GM12878 (cell line): Measurements from ENCODE around the gene PRAF2. TPM values are rescaled to one million over a fixed set of nuclear protein-coding genes. Genes with fewer than 3 reads are reported as not detected.

Source experiments
- ATAC-seq: fragments of 200-7000 bp; cut with Tn5 transposase; 3 replicates; pipeline ENCODE4 v1.9.1; 2020; ENCODE audit warnings: mild to moderate bottlenecking, moderate library complexity
- BruUV-seq: library from RNA; stranded (reverse); fragments of 400-500 nt; replicated peaks from 2 replicates; lab custom pipeline; 2021; lab: Mats Ljungman, UMichigan
- CTCF ChIA-PET: fragments of 300-600 bp; sonication (Branson Sonifier 250); formaldehyde crosslinking; extraction: SDS; loops from one replicate; lab custom pipeline; 2021; ENCODE audit warnings: inconsistent platforms; lab: Yijun Ruan, JAX
- POLR2A ChIA-PET: fragments of 350-600 bp; formaldehyde crosslinking; extraction: SDS; loops from one replicate; lab custom pipeline; 2021; ENCODE audit warnings: inconsistent platforms; lab: Charles Lee
- RAD21 ChIA-PET: fragments of 300-600 bp; sonication (Branson Sonifier 250); formaldehyde crosslinking; loops from one replicate; lab custom pipeline; 2023; ENCODE audit warnings: antibody characterized with exemption; ENCODE audit not compliant: unreplicated experiment; lab: Charles Lee
- SMC1A ChIA-PET: fragments of 300-600 bp; sonication (Branson Sonifier 250); formaldehyde crosslinking; loops from one replicate; lab custom pipeline; 2023; ENCODE audit not compliant: unreplicated experiment, uncharacterized antibody; lab: Charles Lee
- DNase-seq: peaks from one replicate; pipeline ENCODE4 v3.0.0-alpha.2; 2011; ENCODE audit warnings: low read depth, low spot score
- FAIRE-seq: peaks from 3 replicates; lab custom pipeline; 2011; peaks lifted over from hg19 to GRCh38; lab: Jason Lieb, UNC
- H2AFZ ChIP-seq: 2 replicates; pipeline ENCODE4 v1.6.0; 2011; ENCODE audit warnings: low read depth, low read length, control low read depth; ENCODE audit not compliant: control insufficient read depth
- H3K27ac ChIP-seq: 2 replicates; pipeline ENCODE4 v1.5.1; 2011; ENCODE audit warnings: control low read depth; ENCODE audit not compliant: control insufficient read depth, insufficient read depth
- H3K27me3 ChIP-seq, 2 experiments: replicated peaks in 1 of 2; 2 replicates each; pipeline versions ENCODE4 v1.6.0 to v1.6.1; 2011; ENCODE audit warnings: low read length in 1 of 2; ENCODE audit not compliant: control insufficient read depth in 2 of 2, insufficient read depth in 2 of 2
- H3K36me3 ChIP-seq, 2 experiments: 2 replicates each; pipeline ENCODE4 v1.5.1; 2011; ENCODE audit warnings: low read length in 1 of 2; ENCODE audit not compliant: control insufficient read depth in 2 of 2, insufficient read depth in 2 of 2
- H3K4me1 ChIP-seq: 2 replicates; pipeline ENCODE4 v1.6.1; 2011; ENCODE audit warnings: mild to moderate bottlenecking, low read length, moderate library complexity, mixed read lengths; ENCODE audit not compliant: control insufficient read depth, insufficient read depth
- H3K4me2 ChIP-seq: 2 replicates; pipeline ENCODE4 v1.6.0; 2011; ENCODE audit warnings: control low read depth; ENCODE audit not compliant: control insufficient read depth, insufficient read depth
- H3K4me3 ChIP-seq: fragments of 200-600 bp; sonication (generic); 2 replicates; pipeline ENCODE4 v1.5.1; 2016
- H3K79me2 ChIP-seq: 2 replicates; pipeline ENCODE4 v1.6.0; 2011; ENCODE audit warnings: low read length; ENCODE audit not compliant: control insufficient read depth, insufficient read depth
- H3K9ac ChIP-seq: 2 replicates; pipeline ENCODE4 v1.8.0; 2011; ENCODE audit warnings: low read length, control low read depth, mixed read lengths; ENCODE audit not compliant: control insufficient read depth, insufficient read depth
- H3K9me3 ChIP-seq: replicated peaks from 3 replicates; pipeline ENCODE4 v1.5.1; 2011; ENCODE audit warnings: mild to moderate bottlenecking, low read length; ENCODE audit not compliant: control insufficient read depth, insufficient read depth
- H4K20me1 ChIP-seq: 2 replicates; pipeline ENCODE4 v1.6.0; 2011; ENCODE audit not compliant: control insufficient read depth, insufficient read depth
- BHLHE40 ChIP-seq, 2 experiments: fragments of 450-650 bp in 1 of 2; IDR thresholded peaks; 2 replicates each; pipeline ENCODE4 v1.6.1; 2011 to 2017; ENCODE audit warnings: low read depth in 2 of 2, borderline replicate concordance in 1 of 2, improper control_type of control experiment in 1 of 2, low read length in 1 of 2, mild to moderate bottlenecking in 1 of 2
- DPF2 ChIP-seq: fragments of 450-650 bp; IDR thresholded peaks from 2 replicates; pipeline ENCODE4 v1.6.1; 2017; ENCODE audit warnings: mild to moderate bottlenecking
- LARP7 ChIP-seq: fragments of 450-650 bp; IDR thresholded peaks from 2 replicates; pipeline ENCODE4 v1.6.1; 2017; ENCODE audit warnings: mild to moderate bottlenecking
- POLR2AphosphoS5 ChIP-seq: IDR thresholded peaks from 2 replicates; pipeline ENCODE4 v1.6.1; 2011; ENCODE audit warnings: mild to moderate bottlenecking, low read length, inconsistent platforms
- ZZZ3 ChIP-seq: IDR thresholded peaks from 2 replicates; pipeline ENCODE4 v1.6.1; 2011; ENCODE audit warnings: low read depth; ENCODE audit not compliant: control insufficient read depth, insufficient read length
- WGBS: methylation state at CpG from one replicate; pipeline ENCODE4 v1.1.6; 2016; ENCODE audit warnings: low lambda C conversion rate; ENCODE audit not compliant: insufficient replicate concordance, insufficient coverage; ENCODE audit errors: missing lambda C conversion rate; 5-methylcytosine and 5-hydroxymethylcytosine counted together
- in situ Hi-C: fragments of 300-500 bp; cut with MboI; formaldehyde crosslinking; loops from 9 replicates; pipeline ENCODE4 v1.14.3; 2018; ENCODE audit warnings: mixed read lengths
- intact Hi-C: fragments of 100-400 bp; cut with micrococcal nuclease; formaldehyde crosslinking; loops from one replicate; pipeline ENCODE4 v1.14.2; 2022; ENCODE audit not compliant: unreplicated experiment
- polyA plus RNA-seq, 11 experiments: library from polyadenylated mRNA; depleted of rRNA in 4 of 11; unstranded in 6 of 11; stranded (reverse) in 5 of 11; fragments of >200 nt; fragmentation: Nextera tagmentation in 4 of 11; fragmentation: Illumina TruSeq in 1 of 11; extraction: Ambion mirVana in 4 of 11; extraction: Trizol in 1 of 11; gene quantifications; 1 replicate in 1 of 11; 2 replicates in 10 of 11; pipeline versions ENCODE4 v1.2.1 to v1.2.3, GENCODE V29; 2011 to 2016; ENCODE audit warnings: inconsistent platforms in 2 of 11, missing spikeins in 2 of 11, low read depth in 1 of 11
- total RNA-seq, 4 experiments: library from RNA; depleted of rRNA in 3 of 4; stranded (reverse); fragments of >200 nt in 3 of 4; fragmentation: Illumina TruSeq in 1 of 4; extraction: Trizol in 1 of 4; gene quantifications; 2 replicates each; pipeline versions ENCODE4 v1.2.1 to v1.2.3, GENCODE V29; 2013 to 2021
- TF ChIP-seq, protein P1 (sequence below): IDR thresholded peaks from 2 replicates; pipeline ENCODE4 v1.6.1; 2012; ENCODE audit warnings: low read depth, low read length, improper control_type of control experiment
- TF ChIP-seq, protein P2 (sequence below): fragments of 450-650 bp; IDR thresholded peaks from 2 replicates; pipeline ENCODE4 v1.6.1; 2014; ENCODE audit warnings: mild to moderate bottlenecking
- TF ChIP-seq, protein P3 (sequence below): fragments of 450-650 bp; IDR thresholded peaks from 2 replicates; pipeline ENCODE4 v1.6.1; 2018; ENCODE audit warnings: borderline replicate concordance, mild to moderate bottlenecking; ENCODE audit not compliant: partially characterized antibody
- TF ChIP-seq, protein P4 (sequence below): fragments of 150-350 bp; IDR thresholded peaks from 2 replicates; pipeline ENCODE4 v1.6.1; 2016; ENCODE audit warnings: low read depth, low read length

The PRAF2 gene
- total and polyA plus RNA-seq, 10 of the 15 experiments (the other 5 are each of a cell fraction or from before 2014, with no cell fraction given), result 0.80 to 16.7 (median 7.0) TPM

DNA sequence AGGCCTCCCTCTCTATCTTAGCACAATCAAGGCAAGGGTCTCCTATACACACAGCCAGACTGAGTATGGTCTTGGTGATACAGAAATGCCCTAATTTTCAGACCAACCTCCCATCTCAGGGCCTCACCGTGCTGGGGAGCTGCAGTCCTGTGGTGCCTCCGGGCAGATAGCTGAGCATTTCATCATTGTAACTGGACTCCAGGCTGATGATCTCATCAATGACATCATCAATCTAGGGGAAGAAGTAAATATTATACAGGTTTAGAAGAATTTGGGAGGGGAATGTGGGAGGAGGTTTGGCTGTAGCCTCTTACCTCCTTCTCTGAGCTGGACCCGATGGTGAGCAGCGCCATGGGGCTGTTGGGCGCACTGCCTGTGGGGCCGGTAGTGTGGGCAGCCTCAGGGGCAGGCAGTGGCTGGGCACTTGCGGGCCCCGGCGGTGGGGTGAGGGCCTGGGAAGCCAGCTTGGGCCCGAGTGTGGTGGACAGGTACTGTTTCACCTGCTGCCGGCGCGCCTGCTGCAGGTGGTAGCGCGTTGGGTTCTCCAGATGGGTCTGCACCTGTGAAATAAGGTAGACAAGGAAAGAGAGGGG lies 35.8 kb downstream of the PRAF2 start:
- ATAC-seq, result no peak
- intact Hi-C loops (no loop called here), in situ Hi-C loops (no loop called here)
- no peak for FAIRE-seq
- H3K9ac ChIP-seq, result no peak overlapping the region
- no peaks in the 10 kb centered on the region for H3K27me3 ChIP-seq
- WGBS, result 75% methylated on average over 13 of the region's 15 CpGs
- no peak overlapping the region for H3K27ac ChIP-seq
- CTCF ChIA-PET, result no interaction called here
- RAD21 ChIA-PET, result no interaction called here
- peaks cover 28% of the 10 kb centered on the region for H3K79me2 ChIP-seq
- POLR2A ChIA-PET, result no interaction called here
- H3K4me1 ChIP-seq, result peaks cover 5% of the 10 kb centered on the region; the same call in 1 of the 2 replicates
- no TSS peak for BruUV-seq
- peaks cover 2 to 5% of the 10 kb centered on the region in 2 experiments; a peak in 2 of 4 replicates for H3K36me3 ChIP-seq
- H4K20me1 ChIP-seq, result no peaks in the 10 kb centered on the region
- SMC1A ChIA-PET, result no interaction called here
- no peak for TF ChIP-seq BHLHE40 (IDR thresholded peaks at IDR 0.05; ENCODE audit: borderline replicate concordance in 1 of 2, low read depth in 2 of 2, low read length in 1 of 2)
- TF ChIP-seq, protein P1, sequence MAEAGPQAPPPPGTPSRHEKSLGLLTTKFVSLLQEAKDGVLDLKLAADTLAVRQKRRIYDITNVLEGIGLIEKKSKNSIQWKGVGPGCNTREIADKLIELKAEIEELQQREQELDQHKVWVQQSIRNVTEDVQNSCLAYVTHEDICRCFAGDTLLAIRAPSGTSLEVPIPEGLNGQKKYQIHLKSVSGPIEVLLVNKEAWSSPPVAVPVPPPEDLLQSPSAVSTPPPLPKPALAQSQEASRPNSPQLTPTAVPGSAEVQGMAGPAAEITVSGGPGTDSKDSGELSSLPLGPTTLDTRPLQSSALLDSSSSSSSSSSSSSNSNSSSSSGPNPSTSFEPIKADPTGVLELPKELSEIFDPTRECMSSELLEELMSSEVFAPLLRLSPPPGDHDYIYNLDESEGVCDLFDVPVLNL, result no peak
- TF ChIP-seq DPF2, result no peak
- no peak for TF ChIP-seq POLR2AphosphoS5
- TF ChIP-seq LARP7, result no peak
- TF ChIP-seq, protein P2, sequence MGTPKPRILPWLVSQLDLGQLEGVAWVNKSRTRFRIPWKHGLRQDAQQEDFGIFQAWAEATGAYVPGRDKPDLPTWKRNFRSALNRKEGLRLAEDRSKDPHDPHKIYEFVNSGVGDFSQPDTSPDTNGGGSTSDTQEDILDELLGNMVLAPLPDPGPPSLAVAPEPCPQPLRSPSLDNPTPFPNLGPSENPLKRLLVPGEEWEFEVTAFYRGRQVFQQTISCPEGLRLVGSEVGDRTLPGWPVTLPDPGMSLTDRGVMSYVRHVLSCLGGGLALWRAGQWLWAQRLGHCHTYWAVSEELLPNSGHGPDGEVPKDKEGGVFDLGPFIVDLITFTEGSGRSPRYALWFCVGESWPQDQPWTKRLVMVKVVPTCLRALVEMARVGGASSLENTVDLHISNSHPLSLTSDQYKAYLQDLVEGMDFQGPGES, result no peak
- no peak for TF ChIP-seq ZZZ3
- TF ChIP-seq, protein P3, sequence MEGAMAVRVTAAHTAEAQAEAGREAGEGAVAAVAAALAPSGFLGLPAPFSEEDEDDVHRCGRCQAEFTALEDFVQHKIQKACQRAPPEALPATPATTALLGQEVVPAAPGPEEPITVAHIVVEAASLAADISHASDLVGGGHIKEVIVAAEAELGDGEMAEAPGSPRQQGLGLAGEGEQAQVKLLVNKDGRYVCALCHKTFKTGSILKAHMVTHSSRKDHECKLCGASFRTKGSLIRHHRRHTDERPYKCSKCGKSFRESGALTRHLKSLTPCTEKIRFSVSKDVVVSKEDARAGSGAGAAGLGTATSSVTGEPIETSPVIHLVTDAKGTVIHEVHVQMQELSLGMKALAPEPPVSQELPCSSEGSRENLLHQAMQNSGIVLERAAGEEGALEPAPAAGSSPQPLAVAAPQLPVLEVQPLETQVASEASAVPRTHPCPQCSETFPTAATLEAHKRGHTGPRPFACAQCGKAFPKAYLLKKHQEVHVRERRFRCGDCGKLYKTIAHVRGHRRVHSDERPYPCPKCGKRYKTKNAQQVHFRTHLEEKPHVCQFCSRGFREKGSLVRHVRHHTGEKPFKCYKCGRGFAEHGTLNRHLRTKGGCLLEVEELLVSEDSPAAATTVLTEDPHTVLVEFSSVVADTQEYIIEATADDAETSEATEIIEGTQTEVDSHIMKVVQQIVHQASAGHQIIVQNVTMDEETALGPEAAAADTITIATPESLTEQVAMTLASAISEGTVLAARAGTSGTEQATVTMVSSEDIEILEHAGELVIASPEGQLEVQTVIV, result no peak
- TF ChIP-seq, protein P4, sequence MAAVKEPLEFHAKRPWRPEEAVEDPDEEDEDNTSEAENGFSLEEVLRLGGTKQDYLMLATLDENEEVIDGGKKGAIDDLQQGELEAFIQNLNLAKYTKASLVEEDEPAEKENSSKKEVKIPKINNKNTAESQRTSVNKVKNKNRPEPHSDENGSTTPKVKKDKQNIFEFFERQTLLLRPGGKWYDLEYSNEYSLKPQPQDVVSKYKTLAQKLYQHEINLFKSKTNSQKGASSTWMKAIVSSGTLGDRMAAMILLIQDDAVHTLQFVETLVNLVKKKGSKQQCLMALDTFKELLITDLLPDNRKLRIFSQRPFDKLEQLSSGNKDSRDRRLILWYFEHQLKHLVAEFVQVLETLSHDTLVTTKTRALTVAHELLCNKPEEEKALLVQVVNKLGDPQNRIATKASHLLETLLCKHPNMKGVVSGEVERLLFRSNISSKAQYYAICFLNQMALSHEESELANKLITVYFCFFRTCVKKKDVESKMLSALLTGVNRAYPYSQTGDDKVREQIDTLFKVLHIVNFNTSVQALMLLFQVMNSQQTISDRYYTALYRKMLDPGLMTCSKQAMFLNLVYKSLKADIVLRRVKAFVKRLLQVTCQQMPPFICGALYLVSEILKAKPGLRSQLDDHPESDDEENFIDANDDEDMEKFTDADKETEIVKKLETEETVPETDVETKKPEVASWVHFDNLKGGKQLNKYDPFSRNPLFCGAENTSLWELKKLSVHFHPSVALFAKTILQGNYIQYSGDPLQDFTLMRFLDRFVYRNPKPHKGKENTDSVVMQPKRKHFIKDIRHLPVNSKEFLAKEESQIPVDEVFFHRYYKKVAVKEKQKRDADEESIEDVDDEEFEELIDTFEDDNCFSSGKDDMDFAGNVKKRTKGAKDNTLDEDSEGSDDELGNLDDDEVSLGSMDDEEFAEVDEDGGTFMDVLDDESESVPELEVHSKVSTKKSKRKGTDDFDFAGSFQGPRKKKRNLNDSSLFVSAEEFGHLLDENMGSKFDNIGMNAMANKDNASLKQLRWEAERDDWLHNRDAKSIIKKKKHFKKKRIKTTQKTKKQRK, result no peak
- no peak overlapping the region for H2AFZ ChIP-seq
- no peak for DNase-seq
- no peak overlapping the region for H3K4me3 ChIP-seq
- no peaks in the 10 kb centered on the region for H3K9me3 ChIP-seq
- no peak overlapping the region for H3K4me2 ChIP-seq
